ENCODE measurements around the gene C6orf52. TPM values are rescaled to one million over a fixed set of nuclear protein-coding genes. Genes with fewer than 3 reads are reported as not detected.
"Not testable (repeated sequence)": the region's sequence is repeated elsewhere in the genome, so short reads cannot be mapped to it uniquely, and the experiment has no call there.

Gene C6orf52
- total RNA-seq, 1 donor from 2014 or later: not detected

DNA sequence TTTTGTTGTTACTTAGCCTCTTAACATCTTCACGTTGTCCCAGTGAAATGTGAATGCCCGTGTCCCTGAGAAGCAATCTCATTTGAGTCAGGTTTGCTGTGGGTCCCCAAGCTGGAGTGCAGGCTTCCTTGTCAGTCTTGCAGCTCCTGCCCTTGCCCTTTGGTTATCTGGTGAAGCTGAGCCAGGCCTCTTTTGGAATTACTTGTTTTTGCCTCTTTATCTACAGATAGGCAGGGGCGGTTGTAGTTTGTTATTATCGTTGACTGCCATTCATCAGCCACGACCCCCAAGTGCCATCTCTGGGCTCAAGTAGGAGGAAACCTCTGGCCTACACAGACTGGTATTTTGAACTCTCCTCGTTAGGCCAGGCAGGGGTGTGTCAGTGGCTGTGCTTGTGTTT is 30.6 kb upstream of the C6orf52 start:
- Histone ChIP-seq H3K4me1 (ENCODE audit: control insufficient read depth in 3 of 3, insufficient read depth in 3 of 3, low read length in 3 of 3) (peaks cover 16 to 32% (median 26%) of the 10 kb centered on the region in 3 donors), H3K9ac (ENCODE audit: low read depth in 1 of 3, low read length in 3 of 3) (no peak overlapping the region), H3K36me3 (ENCODE audit: control insufficient read depth in 3 of 3, insufficient read depth in 3 of 3, low read length in 3 of 3) (peaks cover 14 to 30% (median 28%) of the 10 kb centered on the region in 3 donors), H3K27me3 (ENCODE audit: control insufficient read depth in 3 of 3, insufficient read depth in 3 of 3, low read length in 3 of 3) (no peaks in the 10 kb centered on the region), H3K4me3 (ENCODE audit: low read length in 3 of 3) (no peak overlapping the region), H3K9me3 (ENCODE audit: control insufficient read depth in 3 of 3, low read length in 3 of 3) (no peaks in the 10 kb centered on the region), H3K27ac (ENCODE audit: low read depth, low read length) (no peak overlapping the region)

DNA sequence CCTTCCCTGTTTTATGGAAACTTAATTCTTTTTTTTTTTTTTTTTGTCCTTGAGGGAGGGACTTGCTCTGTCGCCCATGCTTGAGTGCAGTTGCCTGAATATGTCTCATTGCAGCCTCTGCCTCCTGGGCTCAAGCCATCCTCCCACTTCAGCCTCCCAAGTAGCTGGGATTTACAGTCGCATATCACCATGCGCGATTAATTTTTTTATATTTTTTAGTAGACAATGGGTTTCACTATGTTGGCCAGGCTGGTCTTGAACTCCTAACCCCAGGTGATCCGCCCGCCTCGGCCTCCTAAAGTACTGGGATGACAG is 29.1 kb upstream of the C6orf52 start:
- Histone ChIP-seq H3K4me1 (ENCODE audit: control insufficient read depth in 3 of 3, insufficient read depth in 3 of 3, low read length in 3 of 3) (peaks cover 17 to 34% (median 26%) of the 10 kb centered on the region in 3 donors), H3K9ac (ENCODE audit: low read depth in 1 of 3, low read length in 3 of 3) (peak overlapping the region; percentile 90 to 93 (median 90)), H3K27me3 (ENCODE audit: control insufficient read depth in 3 of 3, insufficient read depth in 3 of 3, low read length in 3 of 3) (no peaks in the 10 kb centered on the region)

DNA sequence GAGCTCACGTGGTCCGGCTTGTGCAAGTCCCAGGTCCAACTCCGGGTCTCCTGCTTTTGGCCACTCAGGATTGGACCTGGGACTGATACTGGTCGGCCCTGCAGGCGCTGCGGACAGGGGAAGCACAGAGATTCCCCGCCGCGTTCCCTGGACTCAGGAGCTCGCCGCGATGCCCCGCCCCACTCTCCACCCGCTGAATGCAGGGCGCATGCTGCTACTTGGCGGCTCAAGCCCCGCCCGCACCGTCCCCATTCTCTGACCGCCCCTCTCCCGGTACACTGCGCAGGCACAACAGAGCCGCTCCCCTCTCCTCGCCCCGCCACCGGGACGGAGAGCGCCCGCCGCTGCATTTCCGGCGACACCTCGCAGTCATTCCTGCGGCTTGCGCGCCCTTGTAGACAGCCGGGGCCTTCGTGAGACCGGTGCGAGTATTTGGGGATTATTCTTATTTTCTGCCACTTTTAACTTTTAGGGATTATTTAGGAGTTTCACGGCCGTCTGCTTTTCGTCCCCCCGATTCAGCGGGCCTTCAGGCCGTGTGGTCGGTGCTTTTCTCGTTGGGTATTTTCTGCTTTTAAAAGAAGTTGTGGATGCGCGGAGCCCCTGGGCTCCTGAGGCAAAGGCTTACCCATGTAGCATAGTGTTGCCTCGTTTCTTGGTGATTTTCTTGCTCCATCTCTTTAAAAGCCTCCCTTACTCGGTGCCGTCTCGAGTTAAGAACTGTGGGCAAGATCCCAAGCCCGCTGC is 28.6 kb upstream of the C6orf52 start, which contains the start of gene TMEM14C:
Gene TMEM14C, plus strand, starts transcription at position 251 of the 747 bp plus-strand sequence. CDS start 1,544 bp downstream, outside the sequence.
- Histone ChIP-seq H3K27me3 (ENCODE audit: control insufficient read depth in 3 of 3, insufficient read depth in 3 of 3, low read length in 3 of 3) (no peaks in the 10 kb centered on the region), H3K4me1 (ENCODE audit: control insufficient read depth in 3 of 3, insufficient read depth in 3 of 3, low read length in 3 of 3) (peaks cover 17 to 34% (median 26%) of the 10 kb centered on the region in 3 donors), H3K36me3 (ENCODE audit: control insufficient read depth in 3 of 3, insufficient read depth in 3 of 3, low read length in 3 of 3) (peaks cover 8 to 18% (median 17%) of the 10 kb centered on the region in 3 donors), H3K9ac (ENCODE audit: low read depth in 1 of 3, low read length in 3 of 3) (peak within 1 kb of the TSS; percentile 90 to 93 (median 90)), H3K9me3 (ENCODE audit: control insufficient read depth in 3 of 3, low read length in 3 of 3) (no peaks in the 10 kb centered on the region), H3K4me3 (ENCODE audit: low read length in 3 of 3) (peak within 1 kb of the TSS; percentile 82 to 93 (median 91)), H3K27ac (ENCODE audit: low read depth, low read length) (peak within 1 kb of the TSS; percentile 81)

More for the DNA sequence above, 29.1 kb upstream of the C6orf52 start:
- H3K9me3 ChIP-seq (ENCODE audit: control insufficient read depth in 3 of 3, low read length in 3 of 3): no peaks in the 10 kb centered on the region
- peak overlapping the region; percentile 82 to 93 (median 91) for H3K4me3 ChIP-seq (ENCODE audit: low read length in 3 of 3)
- peaks cover 13 to 23% (median 22%) of the 10 kb centered on the region in 3 donors for H3K36me3 ChIP-seq (ENCODE audit: control insufficient read depth in 3 of 3, insufficient read depth in 3 of 3, low read length in 3 of 3)
- H3K27ac ChIP-seq (ENCODE audit: low read depth, low read length): peak overlapping the region; percentile 81

DNA sequence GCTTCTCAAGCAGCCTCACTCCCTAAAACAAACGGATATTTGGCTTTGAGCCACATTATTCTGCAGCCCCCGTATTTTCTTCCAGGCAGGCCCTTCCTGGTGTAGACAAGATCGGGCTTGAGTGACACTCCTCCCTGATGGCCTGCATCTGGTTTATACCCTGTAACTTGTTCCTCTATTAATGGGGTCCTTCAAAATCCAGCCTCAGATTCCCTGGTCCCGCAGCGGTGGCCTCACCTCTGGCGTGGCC is 28.1 kb upstream of the C6orf52 start:
- Histone ChIP-seq H3K4me1 (ENCODE audit: control insufficient read depth in 3 of 3, insufficient read depth in 3 of 3, low read length in 3 of 3) (peaks cover 17 to 34% (median 26%) of the 10 kb centered on the region in 3 donors), H3K36me3 (ENCODE audit: control insufficient read depth in 3 of 3, insufficient read depth in 3 of 3, low read length in 3 of 3) (peaks cover 8 to 18% (median 13%) of the 10 kb centered on the region in 3 donors), H3K27ac (ENCODE audit: low read depth, low read length) (peak overlapping the region; percentile 81), H3K27me3 (ENCODE audit: control insufficient read depth in 3 of 3, insufficient read depth in 3 of 3, low read length in 3 of 3) (no peaks in the 10 kb centered on the region), H3K9me3 (ENCODE audit: control insufficient read depth in 3 of 3, low read length in 3 of 3) (no peaks in the 10 kb centered on the region), H3K4me3 (ENCODE audit: low read length in 3 of 3) (peak overlapping the region; percentile 82 to 93 (median 91)), H3K9ac (ENCODE audit: low read depth in 1 of 3, low read length in 3 of 3) (peak overlapping the region; percentile 90 to 93 (median 90))

DNA sequence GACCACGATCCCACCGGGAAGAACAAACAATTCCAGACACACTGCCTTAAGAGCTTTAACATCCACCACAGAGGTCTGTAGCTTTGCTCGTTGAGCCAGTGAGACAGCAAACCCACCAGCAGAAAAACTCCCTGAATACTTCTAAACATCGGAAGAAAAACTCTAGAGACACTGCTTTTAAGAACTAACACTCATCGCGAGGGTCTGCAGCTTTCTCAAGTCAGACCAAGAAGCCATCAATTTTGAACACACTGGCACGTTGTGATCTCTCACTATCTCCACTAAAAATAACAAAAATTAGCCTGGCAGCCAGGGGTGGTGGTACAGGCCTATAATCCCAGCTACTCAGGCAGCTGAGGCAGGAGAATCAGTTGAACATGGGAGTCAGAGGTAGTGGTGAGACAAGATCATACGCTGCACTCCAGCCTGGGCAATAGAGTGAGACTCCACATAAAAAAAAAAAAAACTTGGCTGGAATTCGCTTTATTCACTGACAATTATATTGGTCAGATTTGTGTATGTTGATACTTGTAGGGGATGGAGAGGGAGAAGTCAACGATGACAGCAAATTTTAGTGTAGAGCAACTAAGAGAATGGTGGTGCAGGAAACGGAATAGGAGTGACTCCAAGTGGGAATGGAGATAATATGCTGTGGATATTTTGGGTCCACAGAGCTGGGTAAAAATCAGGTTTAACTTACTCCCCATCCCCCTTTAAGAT is 27.6 kb upstream of the C6orf52 start:
- Histone ChIP-seq H3K9ac (ENCODE audit: low read depth in 1 of 3, low read length in 3 of 3) (peak overlapping the region; percentile 90 to 93 (median 90)), H3K27ac (ENCODE audit: low read depth, low read length) (peak overlapping the region; percentile 81), H3K4me1 (ENCODE audit: control insufficient read depth in 3 of 3, insufficient read depth in 3 of 3, low read length in 3 of 3) (peaks cover 17 to 34% (median 26%) of the 10 kb centered on the region in 3 donors), H3K36me3 (ENCODE audit: control insufficient read depth in 3 of 3, insufficient read depth in 3 of 3, low read length in 3 of 3) (peaks cover 8 to 18% (median 13%) of the 10 kb centered on the region in 3 donors), H3K9me3 (ENCODE audit: control insufficient read depth in 3 of 3, low read length in 3 of 3) (no peaks in the 10 kb centered on the region), H3K27me3 (ENCODE audit: control insufficient read depth in 3 of 3, insufficient read depth in 3 of 3, low read length in 3 of 3) (no peaks in the 10 kb centered on the region), H3K4me3 (ENCODE audit: low read length in 3 of 3) (peak overlapping the region; percentile 82 to 93 (median 91))

DNA sequence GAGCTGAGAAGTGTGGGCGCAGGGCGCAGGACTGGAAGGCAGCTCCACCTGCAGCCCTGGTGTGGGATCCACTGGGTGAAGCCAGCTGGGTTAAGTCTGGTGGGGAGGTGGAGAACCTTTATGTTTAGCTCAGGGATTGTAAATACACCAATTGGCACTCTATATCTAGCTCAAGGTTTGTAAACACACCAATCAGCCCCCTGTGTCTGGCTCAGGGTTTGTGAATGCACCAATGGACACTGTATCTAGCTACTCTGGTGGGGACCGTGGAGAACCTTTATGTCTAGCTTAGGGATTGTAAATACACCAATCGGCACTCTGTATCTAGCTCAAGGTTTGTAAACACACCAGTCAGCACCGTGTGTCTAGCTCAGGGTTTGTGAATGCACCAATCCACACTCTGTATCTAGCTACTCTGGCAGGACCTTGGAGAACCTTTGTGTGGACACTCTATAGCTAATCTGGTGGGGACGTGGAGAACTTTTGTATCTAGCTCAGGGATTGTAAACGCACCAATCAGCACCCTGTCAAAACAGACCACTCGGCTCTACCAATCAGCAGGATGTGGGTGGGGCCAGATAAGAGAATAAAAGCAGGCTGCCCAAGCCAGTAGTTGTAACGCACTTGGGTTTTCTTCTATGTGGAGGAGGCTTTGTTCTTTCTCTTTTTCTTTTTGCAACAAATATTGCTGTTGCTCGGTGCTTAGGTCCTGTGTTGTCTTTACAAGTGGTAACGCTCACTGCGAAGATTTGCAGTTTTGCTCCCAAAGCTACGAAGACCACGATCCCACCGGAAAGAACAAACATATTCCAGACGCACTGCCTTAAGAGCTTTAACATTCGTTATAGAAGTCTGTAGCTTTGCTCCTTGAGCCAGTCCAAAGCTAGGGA is 26.8 kb upstream of the C6orf52 start:
- peak overlapping the region; percentile 57 to 82 (median 62) for H3K9ac ChIP-seq (ENCODE audit: low read depth in 1 of 3, low read length in 3 of 3)
- peak overlapping the region; percentile 79 to 80 (median 79) for H3K4me3 ChIP-seq (ENCODE audit: low read length in 3 of 3)
- peaks cover 7 to 12% (median 9%) of the 10 kb centered on the region in 3 donors for H3K36me3 ChIP-seq (ENCODE audit: control insufficient read depth in 3 of 3, insufficient read depth in 3 of 3, low read length in 3 of 3)
- peaks cover 17 to 34% (median 26%) of the 10 kb centered on the region in 3 donors for H3K4me1 ChIP-seq (ENCODE audit: control insufficient read depth in 3 of 3, insufficient read depth in 3 of 3, low read length in 3 of 3)
- peak overlapping the region; percentile 65 for H3K27ac ChIP-seq (ENCODE audit: low read depth, low read length)
- H3K9me3 ChIP-seq (ENCODE audit: control insufficient read depth in 3 of 3, low read length in 3 of 3); H3K27me3 ChIP-seq (ENCODE audit: control insufficient read depth in 3 of 3, insufficient read depth in 3 of 3, low read length in 3 of 3): not testable (repeated sequence)

DNA sequence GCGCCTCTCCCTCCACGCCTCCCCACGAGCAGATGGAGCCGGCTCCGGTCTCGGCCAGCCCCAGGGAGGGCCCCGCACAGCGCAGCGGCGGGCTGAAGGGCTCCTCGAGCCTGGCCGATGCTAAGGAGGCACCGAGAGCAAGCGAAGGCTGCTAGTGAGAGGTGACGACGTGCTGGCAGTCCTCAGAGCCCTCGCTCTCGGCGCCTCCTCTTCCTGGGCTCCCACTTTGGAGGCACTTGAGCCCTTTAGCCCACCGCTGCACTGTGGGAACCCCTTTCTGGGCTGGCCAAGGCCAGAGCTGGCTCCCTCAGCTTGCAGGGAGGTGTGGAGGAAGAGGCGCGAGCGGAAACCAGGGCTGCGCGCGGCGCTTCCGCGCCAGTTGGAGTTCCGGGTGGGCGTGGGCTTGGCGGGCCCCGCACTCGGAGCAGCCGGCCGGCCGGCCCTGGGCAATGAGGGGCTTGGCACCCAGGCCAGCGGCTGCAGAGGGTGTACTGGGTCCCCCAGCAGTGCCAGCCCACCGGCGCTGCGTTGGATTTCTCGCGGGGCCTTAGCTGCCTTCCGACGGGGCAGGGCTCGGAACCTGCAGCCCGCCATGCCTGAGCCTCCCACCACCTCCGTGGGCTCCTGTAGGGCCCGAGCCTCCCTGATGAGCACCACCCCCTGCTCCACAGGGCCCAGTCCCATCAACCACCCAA is 26.0 kb upstream of the C6orf52 start:
- Histone ChIP-seq H3K27me3 (ENCODE audit: control insufficient read depth in 3 of 3, insufficient read depth in 3 of 3, low read length in 3 of 3) (no peaks in the 10 kb centered on the region), H3K4me1 (ENCODE audit: control insufficient read depth in 3 of 3, insufficient read depth in 3 of 3, low read length in 3 of 3) (peaks cover 17 to 28% (median 23%) of the 10 kb centered on the region in 3 donors), H3K36me3 (ENCODE audit: control insufficient read depth in 3 of 3, insufficient read depth in 3 of 3, low read length in 3 of 3) (peaks cover 0 to 5% (median 4%) of the 10 kb centered on the region in 3 donors), H3K9ac (ENCODE audit: low read depth in 1 of 3, low read length in 3 of 3) (peak overlapping the region; percentile 62 to 82 (median 76)), H3K9me3 (ENCODE audit: control insufficient read depth in 3 of 3, low read length in 3 of 3) (no peaks in the 10 kb centered on the region), H3K4me3 (ENCODE audit: low read length in 3 of 3) (peak overlapping the region; percentile 79 to 80 (median 79)), H3K27ac (ENCODE audit: low read depth, low read length) (peak overlapping the region; percentile 65)

DNA sequence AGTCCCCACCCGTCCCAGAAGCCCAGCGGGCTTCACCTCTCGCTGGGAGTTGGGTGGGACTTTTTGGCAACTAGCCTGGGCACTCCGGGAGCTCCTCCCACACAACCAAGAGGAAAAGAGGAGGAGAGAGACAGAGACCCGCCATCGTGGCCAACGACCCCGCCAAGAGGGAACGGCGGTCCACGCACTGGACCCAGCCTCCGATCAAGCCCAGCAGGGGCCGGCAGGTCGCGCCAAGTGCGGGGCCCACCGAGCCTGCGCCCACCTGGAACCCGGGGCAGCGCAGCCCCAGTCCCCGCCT is 25.5 kb upstream of the C6orf52 start:
- Histone ChIP-seq H3K9ac (ENCODE audit: low read depth in 1 of 3, low read length in 3 of 3) (peak overlapping the region; percentile 62 to 82 (median 76)), H3K27me3 (ENCODE audit: control insufficient read depth in 3 of 3, insufficient read depth in 3 of 3, low read length in 3 of 3) (no peaks in the 10 kb centered on the region), H3K9me3 (ENCODE audit: control insufficient read depth in 3 of 3, low read length in 3 of 3) (no peaks in the 10 kb centered on the region), H3K4me3 (ENCODE audit: low read length in 3 of 3) (peak overlapping the region; percentile 79 to 80 (median 79)), H3K36me3 (ENCODE audit: control insufficient read depth in 3 of 3, insufficient read depth in 3 of 3, low read length in 3 of 3) (peaks cover 0 to 3% (median 2%) of the 10 kb centered on the region in 3 donors), H3K27ac (ENCODE audit: low read depth, low read length) (peak overlapping the region; percentile 65), H3K4me1 (ENCODE audit: control insufficient read depth in 3 of 3, insufficient read depth in 3 of 3, low read length in 3 of 3) (peaks cover 17 to 24% (median 21%) of the 10 kb centered on the region in 3 donors)

DNA sequence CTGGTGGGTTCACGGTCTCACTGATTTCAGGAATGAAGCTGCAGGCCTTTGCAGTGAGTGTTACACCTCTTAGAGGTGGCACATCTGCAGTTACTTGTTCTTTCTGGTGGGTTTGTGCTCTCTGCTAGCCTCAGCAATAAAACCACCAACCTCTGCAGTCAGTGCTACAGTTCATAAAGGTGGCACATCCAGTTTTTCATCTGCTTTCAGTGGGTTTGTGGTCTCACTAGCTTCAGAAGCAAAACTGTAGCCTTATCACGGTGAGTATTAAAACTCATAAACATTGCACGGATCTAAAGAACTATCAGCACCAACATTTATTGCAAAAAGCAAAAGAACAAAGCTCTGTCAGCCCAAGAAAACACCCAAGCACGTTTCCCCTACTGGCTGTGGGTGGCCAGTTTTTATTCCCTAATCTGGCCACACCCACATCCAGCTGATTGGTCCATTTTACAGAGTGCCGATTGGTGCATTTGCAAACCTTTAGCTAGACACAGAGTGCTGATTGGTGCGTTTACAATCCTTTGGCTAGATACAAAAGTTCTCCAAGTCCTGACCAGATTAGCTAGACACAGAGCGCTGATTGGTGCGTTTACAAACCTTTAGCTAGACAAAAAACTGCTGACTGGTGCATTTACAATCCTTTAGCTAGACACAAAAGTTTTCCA is 25.0 kb upstream of the C6orf52 start:
- Histone ChIP-seq H3K9ac (ENCODE audit: low read depth in 1 of 3, low read length in 3 of 3) (no peak overlapping the region), H3K4me1 (ENCODE audit: control insufficient read depth in 3 of 3, insufficient read depth in 3 of 3, low read length in 3 of 3) (peaks cover 15 to 19% (median 16%) of the 10 kb centered on the region in 3 donors), H3K9me3 (ENCODE audit: control insufficient read depth in 3 of 3, low read length in 3 of 3) (no peaks in the 10 kb centered on the region), H3K27ac (ENCODE audit: low read depth, low read length) (no peak overlapping the region), H3K4me3 (ENCODE audit: low read length in 3 of 3) (peak overlapping the region; percentile 79 to 80 (median 79)), H3K36me3 (ENCODE audit: control insufficient read depth in 3 of 3, insufficient read depth in 3 of 3, low read length in 3 of 3) (no peaks in the 10 kb centered on the region), H3K27me3 (ENCODE audit: control insufficient read depth in 3 of 3, insufficient read depth in 3 of 3, low read length in 3 of 3) (no peaks in the 10 kb centered on the region)
